Mesenchymal stem cell (in vitro differentiated cells and primary cell): ENCODE results near the gene TRIO.

Experiments
- DNase-seq: peaks from one replicate; pipeline ENCODE4 v3.0.0-alpha.2; 2013
- H2AFZ ChIP-seq: one replicate; pipeline ENCODE4 v1.6.1; 2013; ENCODE audit warnings: low read depth, mild to moderate bottlenecking, control low read depth, inconsistent platforms, low read length, moderate library complexity
- H2AK5ac ChIP-seq: 2 replicates; pipeline ENCODE4 v1.6.1; 2013; ENCODE audit warnings: low read length, moderate library complexity, mild to moderate bottlenecking, inconsistent platforms; ENCODE audit not compliant: severe bottlenecking
- H2BK120ac ChIP-seq: one replicate; pipeline ENCODE4 v1.6.1; 2013; ENCODE audit warnings: low read depth, mild to moderate bottlenecking, inconsistent platforms, low read length, moderate library complexity
- H2BK12ac ChIP-seq, 2 experiments: one replicate each; pipeline ENCODE4 v1.6.1; 2013; ENCODE audit warnings: inconsistent platforms in 2 of 2, low read length in 2 of 2, mild to moderate bottlenecking in 2 of 2, moderate library complexity in 2 of 2, control low read depth in 1 of 2
- H2BK15ac ChIP-seq: one replicate; pipeline ENCODE4 v1.6.1; 2013; ENCODE audit warnings: mild to moderate bottlenecking, low read depth, inconsistent platforms; ENCODE audit not compliant: poor library complexity, severe bottlenecking
- H2BK5ac ChIP-seq: 2 replicates; pipeline ENCODE4 v1.6.1; 2013; ENCODE audit warnings: low read depth, mild to moderate bottlenecking, low read length, control low read depth, inconsistent platforms; ENCODE audit not compliant: poor library complexity, severe bottlenecking
- H3K14ac ChIP-seq, 2 experiments: one replicate each; pipeline ENCODE4 v1.6.1; 2013; ENCODE audit warnings: inconsistent platforms in 2 of 2, low read length in 2 of 2, control low read depth in 1 of 2, mild to moderate bottlenecking in 1 of 2, moderate library complexity in 1 of 2
- H3K18ac ChIP-seq, 2 experiments: one replicate each; pipeline ENCODE4 v1.6.1; 2013; ENCODE audit warnings: inconsistent platforms in 2 of 2, low read length in 2 of 2, control low read depth in 1 of 2, low read depth in 1 of 2, mild to moderate bottlenecking in 1 of 2
- H3K23ac ChIP-seq, 2 experiments: one replicate each; pipeline ENCODE4 v1.6.1; 2013; ENCODE audit warnings: inconsistent platforms in 2 of 2, low read length in 2 of 2, mild to moderate bottlenecking in 2 of 2, moderate library complexity in 2 of 2, control low read depth in 1 of 2
- H3K27ac ChIP-seq: 2 replicates; pipeline ENCODE4 v1.5.1; 2013; ENCODE audit warnings: mild to moderate bottlenecking, moderate library complexity, low read length, control low read depth, inconsistent platforms; ENCODE audit not compliant: poor library complexity, severe bottlenecking
- H3K27me3 ChIP-seq, 2 experiments: 2 replicates each; pipeline versions ENCODE4 v1.6.1 to v1.7.0; 2013; ENCODE audit warnings: low read length in 2 of 2, mild to moderate bottlenecking in 2 of 2, moderate library complexity in 2 of 2, control low read depth in 1 of 2, inconsistent platforms in 1 of 2; ENCODE audit not compliant: control insufficient read depth in 1 of 2, insufficient read depth in 1 of 2
- H3K36me3 ChIP-seq, 2 experiments: 2 replicates each; pipeline versions ENCODE4 v1.6.1 to v1.7.0; 2013; ENCODE audit warnings: low read length in 2 of 2, control low read depth in 1 of 2, inconsistent platforms in 1 of 2, low read depth in 1 of 2, mild to moderate bottlenecking in 1 of 2; ENCODE audit not compliant: insufficient read depth in 2 of 2, control insufficient read depth in 1 of 2
- H3K4ac ChIP-seq, 2 experiments: one replicate each; pipeline ENCODE4 v1.6.1; 2013; ENCODE audit warnings: inconsistent platforms in 2 of 2, low read length in 2 of 2, mild to moderate bottlenecking in 2 of 2, moderate library complexity in 2 of 2, control low read depth in 1 of 2, low read depth in 1 of 2
- H3K4me1 ChIP-seq: 2 replicates; pipeline ENCODE4 v1.6.1; 2013; ENCODE audit warnings: low read depth, low read length, control low read depth; ENCODE audit not compliant: control insufficient read depth, insufficient read depth
- H3K4me2 ChIP-seq: 2 replicates; pipeline ENCODE4 v1.6.1; 2013; ENCODE audit warnings: low read length, mild to moderate bottlenecking, inconsistent platforms; ENCODE audit not compliant: poor library complexity, severe bottlenecking
- H3K4me3 ChIP-seq, 2 experiments: 2 replicates each; pipeline versions ENCODE4 v1.5.1 to v1.7.0; 2013; ENCODE audit warnings: low read length in 2 of 2, mild to moderate bottlenecking in 2 of 2, control low read depth in 1 of 2, low read depth in 1 of 2; ENCODE audit not compliant: insufficient read depth in 1 of 2
- H3K79me1 ChIP-seq: replicated peaks from 2 replicates; pipeline ENCODE4 v1.6.1; 2013; ENCODE audit warnings: mild to moderate bottlenecking, control low read depth, low read length, inconsistent platforms; ENCODE audit not compliant: poor library complexity, severe bottlenecking
- H3K9ac ChIP-seq: 2 replicates; pipeline ENCODE4 v1.7.0; 2013; ENCODE audit warnings: mild to moderate bottlenecking, low read length, moderate library complexity
- H3K9me3 ChIP-seq: 2 replicates; pipeline ENCODE4 v1.7.0; 2013; ENCODE audit warnings: mild to moderate bottlenecking, low read length; ENCODE audit not compliant: control insufficient read depth
- H4K8ac ChIP-seq: one replicate; pipeline ENCODE4 v1.6.1; 2013; ENCODE audit warnings: inconsistent platforms, mild to moderate bottlenecking, low read length, moderate library complexity
- H4K91ac ChIP-seq: one replicate; pipeline ENCODE4 v1.6.1; 2013; ENCODE audit warnings: mild to moderate bottlenecking, low read length, inconsistent platforms
- WGBS: methylation state at CpG from one replicate; pipeline ENCODE4 v1.1.7; 2013; ENCODE audit warnings: mixed read lengths; 5-methylcytosine and 5-hydroxymethylcytosine counted together

TRIO gene

DNA sequence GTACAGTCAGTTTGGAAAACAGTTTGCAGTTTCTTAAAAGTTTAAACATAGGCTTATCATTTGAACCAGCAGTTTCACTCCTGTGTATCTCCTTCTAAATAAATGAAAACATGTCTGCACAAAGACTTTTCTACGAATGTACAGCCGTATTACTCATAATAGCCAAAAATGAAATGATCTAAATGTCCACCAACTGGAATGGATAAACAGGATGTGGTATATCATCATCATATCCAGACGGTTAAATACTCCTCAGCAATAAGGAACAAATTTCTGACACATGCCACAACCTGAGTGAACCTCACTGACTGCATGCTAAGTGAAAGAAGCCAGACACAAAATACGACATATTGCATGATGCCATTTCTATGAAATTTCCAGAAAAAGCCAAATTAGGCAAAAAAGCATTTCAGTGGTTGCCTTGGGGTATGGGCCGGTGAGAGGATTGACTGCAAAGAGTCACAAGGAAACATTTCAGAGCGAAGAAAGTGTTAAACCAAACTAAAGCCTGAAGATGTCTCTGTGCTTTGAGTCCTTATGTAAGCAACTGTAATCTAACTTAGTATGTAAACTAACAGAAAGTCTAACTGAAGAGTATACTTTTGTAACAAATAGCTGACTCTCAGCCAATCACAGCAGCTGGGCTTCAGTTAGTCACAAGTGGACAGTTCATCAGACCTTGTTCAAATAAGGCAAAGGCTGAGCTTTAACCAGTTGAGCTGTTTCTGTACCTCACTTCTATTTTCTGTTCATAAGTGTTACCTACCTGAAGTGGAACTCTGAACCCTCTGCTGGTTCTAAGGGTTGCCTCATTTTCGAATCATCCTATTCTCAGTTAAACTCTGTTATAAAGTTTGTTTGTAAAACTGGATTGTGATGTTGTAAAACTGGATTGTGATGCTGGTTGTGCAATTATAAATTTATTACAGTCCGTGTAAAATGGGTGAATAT is 65.2 kb downstream of the TRIO start:
- Histone ChIP-seq H4K91ac (no peak overlapping the region), H3K14ac (no peak overlapping the region), H2BK15ac (no peak overlapping the region), H3K4me1 (peaks cover 28% of the 10 kb centered on the region), H3K23ac (no peak overlapping the region), H3K4me2 (no peak overlapping the region), H2BK5ac (peak overlapping the region; percentile 9), H3K4ac (no peak overlapping the region), H3K18ac (no peak overlapping the region), H3K9me3 (no peaks in the 10 kb centered on the region), H3K4me3 (peak overlapping the region in 1 of 2 experiments; percentile 50), H2BK12ac (no peak overlapping the region), H2AFZ (no peak overlapping the region), H3K27ac (peak overlapping the region; percentile 88), H2BK120ac (no peak overlapping the region), H3K9ac (peak overlapping the region; percentile 53), H3K79me1 (no peaks in the 10 kb centered on the region), H3K27me3 (no peaks in the 10 kb centered on the region), H4K8ac (no peak overlapping the region), H2AK5ac (peak overlapping the region; percentile 45), H3K36me3 (peaks cover 0 to 3% of the 10 kb centered on the region in 2 experiments)
- 21% methylated on average over 7 of the region's 8 CpGs for WGBS
- DNase-seq = peak; percentile 96

DNA sequence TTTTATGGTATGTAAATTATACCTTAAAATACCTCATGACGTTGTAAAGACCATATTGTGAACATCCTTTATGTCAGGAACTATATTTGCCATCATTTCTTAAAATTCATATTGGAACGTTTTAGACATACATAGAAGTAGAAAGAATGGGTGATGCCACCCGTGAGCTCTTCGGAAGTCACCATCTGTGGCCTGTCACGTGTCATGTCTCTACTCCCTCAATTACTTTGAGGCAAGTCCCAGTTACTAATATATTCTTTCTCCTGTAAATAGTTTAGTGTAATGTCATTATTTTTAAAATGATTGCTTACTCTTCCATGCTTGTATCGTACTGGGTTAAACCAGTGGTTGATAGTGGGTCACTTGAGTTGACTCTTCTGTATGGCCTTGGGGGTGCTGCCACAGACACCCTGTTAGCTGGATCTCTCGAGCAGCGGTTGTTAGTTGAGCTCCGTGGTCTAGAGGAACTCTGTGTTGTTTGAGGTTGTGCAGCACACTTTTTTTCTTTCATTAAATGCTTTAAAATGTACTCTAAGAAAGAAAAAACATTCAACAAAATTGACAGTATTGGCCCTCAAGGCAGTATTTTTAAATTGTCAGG is 66.2 kb downstream of the TRIO start:
- H3K27ac ChIP-seq = no peak overlapping the region
- no peak overlapping the region for H4K91ac ChIP-seq
- H3K18ac ChIP-seq = peak overlapping the region; percentile 22 to 84
- peak overlapping the region in 1 of 2 experiments; percentile 59 for H3K4ac ChIP-seq
- no peaks in the 10 kb centered on the region for H3K36me3 ChIP-seq
- H3K79me1 ChIP-seq = no peaks in the 10 kb centered on the region
- H2BK15ac ChIP-seq = no peak overlapping the region
- no peak overlapping the region for H2AK5ac ChIP-seq
- peaks cover 28% of the 10 kb centered on the region for H3K4me1 ChIP-seq
- 60% methylated on average over 4 of the region's 9 CpGs for WGBS
- H2BK120ac ChIP-seq = no peak overlapping the region
- H3K9me3 ChIP-seq = no peaks in the 10 kb centered on the region
- no peak overlapping the region for H2BK5ac ChIP-seq
- no peak overlapping the region for H4K8ac ChIP-seq
- no peak overlapping the region for H3K23ac ChIP-seq
- no peak overlapping the region for H3K4me2 ChIP-seq
- peak overlapping the region in 1 of 2 experiments; percentile 7 for H2BK12ac ChIP-seq
- no peak overlapping the region for H2AFZ ChIP-seq
- H3K27me3 ChIP-seq = no peaks in the 10 kb centered on the region
- DNase-seq = no peak
- H3K14ac ChIP-seq = no peak overlapping the region
- peak overlapping the region; percentile 53 for H3K9ac ChIP-seq
- H3K4me3 ChIP-seq = no peak overlapping the region

DNA sequence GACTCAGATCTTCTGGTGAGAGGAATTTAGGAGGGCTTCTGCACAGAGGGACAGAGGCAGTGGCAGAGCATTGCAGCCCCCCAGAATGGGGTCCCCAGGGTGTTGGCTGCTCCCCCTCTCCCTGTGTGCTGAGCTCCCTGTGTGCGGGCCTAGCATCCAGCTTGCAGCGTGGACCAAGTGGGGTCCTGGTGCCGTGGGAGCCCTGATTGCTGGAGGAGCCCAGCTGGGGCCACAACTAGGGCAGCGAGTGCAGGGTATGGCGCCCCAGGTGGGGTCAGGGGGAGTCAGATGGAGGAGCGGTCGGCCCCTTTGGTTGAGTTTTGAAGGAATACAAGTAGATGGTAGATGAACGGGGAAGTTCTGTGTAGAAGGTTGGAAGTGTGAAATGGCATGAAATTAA is 66.7 kb downstream of the TRIO start:
- Histone ChIP-seq H4K91ac (peak overlapping the region; percentile 72), H2BK15ac (peak overlapping the region; percentile 6), H3K23ac (peak overlapping the region in 1 of 2 experiments; percentile 67), H2AK5ac (peak overlapping the region; percentile 70), H2BK120ac (peak overlapping the region; percentile 44), H3K4me2 (no peak overlapping the region), H3K36me3 (no peaks in the 10 kb centered on the region), H3K4ac (peak overlapping the region; percentile 76 to 90), H2AFZ (no peak overlapping the region), H3K14ac (peak overlapping the region in 1 of 2 experiments; percentile 99), H2BK5ac (peak overlapping the region; percentile 5), H3K4me3 (no peak overlapping the region), H3K9ac (peak overlapping the region; percentile 24), H3K4me1 (peaks cover 28% of the 10 kb centered on the region), H3K79me1 (no peaks in the 10 kb centered on the region), H3K9me3 (no peaks in the 10 kb centered on the region), H3K27ac (peak overlapping the region; percentile 50), H2BK12ac (peak overlapping the region; percentile 88 to 99), H3K18ac (peak overlapping the region; percentile 84 to 97), H3K27me3 (no peaks in the 10 kb centered on the region), H4K8ac (peak overlapping the region; percentile 77)
- DNase-seq = no peak
- WGBS = 97% methylated on average over 8 of the region's 8 CpGs

DNA sequence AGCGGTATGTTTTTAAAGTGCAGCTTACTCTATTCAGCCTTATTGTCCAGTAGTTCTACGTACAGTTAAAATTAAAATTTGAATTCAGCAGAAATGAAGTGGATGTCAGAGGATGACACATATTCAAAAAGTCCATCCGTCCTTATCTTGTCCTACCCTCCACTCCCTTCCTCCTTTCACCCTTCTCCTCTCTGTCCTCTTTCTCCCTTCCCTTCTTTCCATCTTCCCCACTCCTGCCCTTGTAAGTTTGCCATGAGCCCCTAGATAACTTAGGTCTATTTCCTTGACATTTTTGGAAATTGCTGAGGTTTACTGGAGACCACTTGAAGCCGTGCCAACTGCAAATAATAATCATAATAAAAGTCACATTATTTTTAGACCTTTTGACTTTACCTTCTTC is 67.6 kb downstream of the TRIO start:
- H3K4me2 ChIP-seq = no peak overlapping the region
- no peaks in the 10 kb centered on the region for H3K27me3 ChIP-seq
- no peak overlapping the region for H3K14ac ChIP-seq
- H2BK5ac ChIP-seq = no peak overlapping the region
- no peak overlapping the region for H3K18ac ChIP-seq
- H3K36me3 ChIP-seq = peaks cover 0 to under 1% of the 10 kb centered on the region in 2 experiments
- no peak overlapping the region for H3K27ac ChIP-seq
- H2BK12ac ChIP-seq = no peak overlapping the region
- peaks cover 26% of the 10 kb centered on the region for H3K4me1 ChIP-seq
- no peak overlapping the region for H3K23ac ChIP-seq
- 60% methylated on average over 2 of the region's 4 CpGs for WGBS
- H2BK120ac ChIP-seq = no peak overlapping the region
- H2AFZ ChIP-seq = no peak overlapping the region
- H3K9ac ChIP-seq = peak overlapping the region; percentile 24
- no peak overlapping the region for H2BK15ac ChIP-seq
- H4K91ac ChIP-seq = no peak overlapping the region
- no peak overlapping the region for H2AK5ac ChIP-seq
- H3K4ac ChIP-seq = no peak overlapping the region
- H4K8ac ChIP-seq = no peak overlapping the region
- H3K79me1 ChIP-seq = no peaks in the 10 kb centered on the region
- H3K4me3 ChIP-seq = no peak overlapping the region
- no peaks in the 10 kb centered on the region for H3K9me3 ChIP-seq
- no peak for DNase-seq
